Astrocyte of the spinal cord (primary cell): ENCODE measurements around the gene ASF1A.

ENCODE experiments used
- DNase-seq: peaks from one replicate; pipeline ENCODE4 v3.0.0; 2011; ENCODE audit warnings: low read depth, low spot score
- H3K4me3 ChIP-seq: 2 replicates; pipeline ENCODE4 v1.5.1; 2011; ENCODE audit warnings: low read depth, mild to moderate bottlenecking, low read length, moderate library complexity
- in situ Hi-C: cut with HindIII; loops from 2 replicates; pipeline ENCODE4 v1.10.0; 2017; ENCODE audit warnings: low sequenced_read_pairs
- TF ChIP-seq, protein P1 (sequence below): IDR thresholded peaks from 2 replicates; pipeline ENCODE4 v1.5.1; 2012; ENCODE audit warnings: low read depth, mild to moderate bottlenecking, low read length, inconsistent platforms

ASF1A gene

GRCh38 chr6:118871331-118871730 lies 22.6 kb upstream of the ASF1A start:
- TF ChIP-seq, protein P1, sequence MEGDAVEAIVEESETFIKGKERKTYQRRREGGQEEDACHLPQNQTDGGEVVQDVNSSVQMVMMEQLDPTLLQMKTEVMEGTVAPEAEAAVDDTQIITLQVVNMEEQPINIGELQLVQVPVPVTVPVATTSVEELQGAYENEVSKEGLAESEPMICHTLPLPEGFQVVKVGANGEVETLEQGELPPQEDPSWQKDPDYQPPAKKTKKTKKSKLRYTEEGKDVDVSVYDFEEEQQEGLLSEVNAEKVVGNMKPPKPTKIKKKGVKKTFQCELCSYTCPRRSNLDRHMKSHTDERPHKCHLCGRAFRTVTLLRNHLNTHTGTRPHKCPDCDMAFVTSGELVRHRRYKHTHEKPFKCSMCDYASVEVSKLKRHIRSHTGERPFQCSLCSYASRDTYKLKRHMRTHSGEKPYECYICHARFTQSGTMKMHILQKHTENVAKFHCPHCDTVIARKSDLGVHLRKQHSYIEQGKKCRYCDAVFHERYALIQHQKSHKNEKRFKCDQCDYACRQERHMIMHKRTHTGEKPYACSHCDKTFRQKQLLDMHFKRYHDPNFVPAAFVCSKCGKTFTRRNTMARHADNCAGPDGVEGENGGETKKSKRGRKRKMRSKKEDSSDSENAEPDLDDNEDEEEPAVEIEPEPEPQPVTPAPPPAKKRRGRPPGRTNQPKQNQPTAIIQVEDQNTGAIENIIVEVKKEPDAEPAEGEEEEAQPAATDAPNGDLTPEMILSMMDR = no peak
- no peak for DNase-seq
- in situ Hi-C loops = no loop called here
- H3K4me3 ChIP-seq = no peak overlapping the region

- TF ChIP-seq, protein P1 = no peak
- H3K4me3 ChIP-seq = no peak overlapping the region
- DNase-seq = no peak
- in situ Hi-C loops = no loop called here
Measured at GRCh38 chr6:118872318-118872717, 21.6 kb upstream of the ASF1A start.

- no peak for DNase-seq
- TF ChIP-seq, protein P1 = no peak
- H3K4me3 ChIP-seq = no peak overlapping the region
- in situ Hi-C loops = no loop called here
Measured at GRCh38 chr6:118872726-118873125, 21.2 kb upstream of the ASF1A start.

DNA sequence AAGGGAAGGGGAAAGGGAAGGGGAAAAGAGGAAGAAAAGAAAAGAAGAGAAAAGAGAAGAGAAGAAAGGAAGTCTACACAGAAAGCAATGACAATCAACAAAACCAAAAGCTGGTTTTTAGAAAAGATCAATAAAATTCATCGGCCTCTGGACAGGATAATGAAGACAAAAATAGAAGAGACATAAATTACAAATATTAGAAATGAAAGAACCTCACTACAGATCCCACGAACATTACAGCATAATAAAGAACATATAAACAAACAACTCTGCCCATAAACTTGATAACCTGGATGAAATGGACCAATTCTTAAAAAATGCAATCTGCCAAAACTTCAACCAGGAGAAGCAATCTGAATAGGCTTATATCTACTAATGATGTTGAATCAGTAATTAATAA lies 20.7 kb upstream of the ASF1A start:
- in situ Hi-C loops = no loop called here
- DNase-seq = no peak
- no peak overlapping the region for H3K4me3 ChIP-seq
- TF ChIP-seq, protein P1 = no peak

GRCh38 chr6:118875672-118876071 lies 18.3 kb upstream of the ASF1A start:
- DNase-seq = no peak
- TF ChIP-seq, protein P1 = no peak

GRCh38 chr6:118876198-118876597 lies 17.8 kb upstream of the ASF1A start:
- H3K4me3 ChIP-seq = no peak overlapping the region
- in situ Hi-C loops = no loop called here
- DNase-seq = peak; percentile 36

More at GRCh38 chr6:118875672-118876071, 18.3 kb upstream of the ASF1A start:
- H3K4me3 ChIP-seq = no peak overlapping the region
- in situ Hi-C loops = no loop called here

More at GRCh38 chr6:118876198-118876597, 17.8 kb upstream of the ASF1A start:
- TF ChIP-seq, protein P1 = no peak
